Measurements from ENCODE around the gene LMO1.

Gene LMO1

DNA sequence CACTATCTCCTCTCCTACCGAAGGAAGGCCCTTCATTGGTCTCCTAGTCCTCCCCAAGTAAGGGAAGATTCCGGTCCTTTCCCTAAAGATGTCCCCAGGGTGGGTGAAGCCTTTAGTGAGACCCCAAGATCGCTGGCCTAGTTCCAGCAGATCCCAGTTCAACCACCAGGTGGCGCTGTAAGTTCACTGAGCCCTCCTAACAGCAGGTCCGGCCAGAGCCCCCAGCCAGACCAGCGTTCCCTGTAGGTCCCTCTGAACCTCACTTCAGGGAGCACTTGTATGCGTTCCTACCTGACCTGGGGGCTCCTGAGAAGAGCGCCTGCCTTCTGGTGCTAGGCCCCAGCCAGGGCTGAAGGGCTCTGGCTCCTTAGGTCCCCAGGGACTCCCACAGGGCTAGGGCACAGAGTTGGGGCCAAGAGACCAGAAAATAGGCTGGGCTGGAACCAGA is 38.1 kb downstream of the LMO1 start:
- peak; percentile 23 for DNase-seq (ENCODE audit: low read depth)

DNA sequence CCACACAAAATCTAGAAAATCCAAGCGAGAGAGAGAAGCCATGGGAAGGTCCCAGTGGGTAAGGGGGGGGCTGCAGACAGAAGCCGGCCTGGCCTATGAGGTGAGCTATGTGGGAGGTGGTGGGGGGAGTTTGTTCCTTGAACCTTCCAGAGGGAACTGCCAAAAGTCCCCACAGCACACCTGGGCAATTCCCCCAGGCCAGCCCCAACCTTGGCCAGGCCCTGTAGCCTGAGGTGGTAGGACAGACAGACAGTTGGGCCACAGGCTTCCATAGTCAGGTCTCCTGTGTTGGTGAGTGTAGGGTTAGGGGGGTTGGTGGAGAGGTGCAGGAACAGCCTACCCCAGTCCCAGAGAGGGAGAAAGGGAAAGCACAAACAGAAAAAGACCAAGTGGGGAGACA is 39.0 kb downstream of the LMO1 start:
- DNase-seq (ENCODE audit: low read depth), result no peak

DNA sequence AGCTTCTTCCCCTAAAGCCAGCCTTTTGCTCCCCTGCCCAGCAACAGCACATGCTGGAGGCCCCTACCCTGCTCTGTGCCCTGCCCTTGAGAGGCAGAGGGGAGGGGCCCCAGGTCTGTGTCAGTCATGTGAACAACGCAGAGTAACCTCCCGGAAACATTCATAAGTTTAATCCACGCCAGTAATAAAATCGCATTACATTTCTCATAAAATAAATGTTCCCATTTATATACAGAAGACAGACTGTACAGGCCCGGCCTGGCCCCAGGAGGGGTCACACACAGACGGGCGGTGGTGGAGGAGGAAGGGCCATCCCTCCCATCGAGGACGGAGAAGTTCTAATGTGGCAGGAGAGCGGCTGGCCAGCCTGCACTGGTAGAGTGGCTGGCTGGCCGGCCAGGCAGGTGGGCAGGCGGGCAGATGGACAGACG is 39.5 kb downstream of the LMO1 start:
- no peak for DNase-seq (ENCODE audit: low read depth)

DNA sequence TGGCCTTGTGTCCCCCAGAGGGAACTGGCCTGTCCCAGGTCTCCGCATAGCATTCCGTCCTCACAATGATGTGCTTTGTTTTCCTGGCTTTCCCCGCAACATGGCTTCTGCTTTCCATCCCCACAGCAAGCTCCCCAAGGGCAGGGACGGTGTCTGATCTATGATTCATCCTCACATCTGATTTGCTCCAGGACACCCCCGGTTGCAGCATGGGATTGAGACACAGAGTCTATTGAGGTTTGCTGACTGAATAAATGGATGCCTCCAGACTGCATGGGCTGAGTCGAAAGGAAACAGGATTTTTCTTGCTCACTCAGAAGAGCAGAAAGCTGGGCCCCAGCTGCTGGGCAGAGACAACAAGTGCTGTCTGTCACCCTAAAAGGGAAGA is 40.2 kb downstream of the LMO1 start:
- DNase-seq (ENCODE audit: low read depth), result no peak

DNA sequence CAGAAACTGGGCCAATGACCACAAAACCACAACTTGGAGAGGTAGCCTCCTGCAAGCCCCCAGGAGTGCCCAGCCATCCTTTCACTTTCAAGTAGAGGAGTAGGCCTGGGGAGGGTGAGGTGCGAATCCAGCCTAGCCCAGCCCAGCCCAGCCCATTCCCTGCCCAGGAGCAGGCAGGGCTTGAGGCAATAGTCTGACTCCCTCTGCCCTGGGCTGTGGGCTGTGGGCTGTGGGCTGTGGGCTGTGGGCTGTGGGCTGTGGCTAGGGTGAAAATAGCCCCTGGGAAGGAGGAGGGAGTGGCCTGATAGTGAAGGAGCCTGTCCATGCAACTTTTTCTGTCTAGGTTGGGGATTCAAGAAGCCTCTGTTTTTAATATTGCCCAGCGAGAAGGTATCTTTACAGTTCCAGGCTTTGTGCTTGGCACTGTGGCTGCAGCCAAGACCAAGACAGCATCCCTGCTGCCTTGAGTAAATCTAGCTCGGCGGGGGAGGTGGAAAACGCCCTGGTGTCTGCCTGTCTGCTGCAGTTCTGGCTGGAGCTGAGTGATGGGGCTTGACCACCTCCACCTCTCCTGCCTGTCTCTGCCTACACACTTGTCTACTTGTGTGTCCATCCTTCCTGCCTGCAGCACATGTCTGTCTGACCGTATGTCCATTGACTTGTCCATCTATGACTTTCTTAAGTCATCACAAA is 40.7 kb downstream of the LMO1 start:
- DNase-seq (ENCODE audit: low read depth), result no peak

DNA sequence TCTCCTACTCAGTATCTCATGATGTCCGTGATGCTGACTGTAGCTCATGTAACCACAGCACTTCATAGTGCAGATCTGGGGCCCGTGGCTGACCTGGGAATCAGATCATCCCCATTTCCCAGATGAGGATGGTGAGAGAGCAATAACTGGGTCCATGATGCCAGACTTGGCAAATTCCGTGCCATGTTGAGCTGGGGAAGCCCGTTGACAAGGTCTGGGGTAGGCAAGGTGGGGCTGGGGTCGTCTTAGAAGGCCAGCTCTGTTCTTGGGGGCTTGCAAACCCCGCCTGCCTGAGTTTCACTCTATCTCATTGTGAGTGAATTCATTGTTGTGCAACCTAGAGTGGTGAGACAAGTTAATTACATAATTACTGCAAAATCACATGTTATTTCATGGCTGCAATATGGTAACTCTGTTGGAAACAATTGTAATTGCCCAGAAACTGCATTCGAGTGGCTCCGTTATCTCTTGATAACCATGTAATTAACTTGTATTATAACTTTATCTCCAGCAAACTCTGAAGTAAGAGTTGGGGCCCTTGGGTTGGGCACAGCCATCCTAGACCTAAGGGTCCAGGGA is 41.7 kb downstream of the LMO1 start:
- no peak for DNase-seq (ENCODE audit: low read depth)

DNA sequence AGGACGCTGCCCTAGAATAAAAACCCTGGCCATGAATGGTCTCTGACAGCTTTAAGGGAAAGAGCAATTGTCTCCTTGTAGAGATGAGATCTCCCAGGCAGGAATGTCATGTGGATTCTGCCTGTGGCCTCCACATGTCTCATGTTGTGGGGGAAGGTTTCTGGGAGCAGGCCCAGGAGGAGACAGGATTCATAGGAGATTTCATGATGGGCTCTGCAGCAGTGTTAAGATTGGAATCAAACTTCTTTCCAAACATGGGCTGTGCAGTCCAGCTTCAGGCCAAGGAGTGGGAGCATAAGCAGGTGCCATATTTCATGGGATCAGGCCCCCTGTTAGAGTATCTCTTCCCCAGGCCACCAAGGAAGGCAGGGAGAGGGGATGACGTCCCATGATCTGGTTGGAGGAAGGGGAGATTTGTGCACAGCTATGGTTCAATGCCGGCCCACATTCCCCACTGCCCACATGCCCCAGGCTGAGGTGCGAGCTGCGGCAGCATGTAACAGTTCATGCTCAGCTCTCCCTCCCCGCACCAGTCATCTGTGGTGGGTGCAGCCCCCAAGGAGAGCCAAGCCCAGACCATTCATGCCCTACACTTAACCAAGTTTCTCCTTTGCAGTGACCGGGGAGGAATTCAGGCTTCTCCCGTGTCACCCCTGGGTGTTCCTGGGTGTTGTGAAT is 42.5 kb downstream of the LMO1 start:
- no peak for DNase-seq (ENCODE audit: low read depth)

DNA sequence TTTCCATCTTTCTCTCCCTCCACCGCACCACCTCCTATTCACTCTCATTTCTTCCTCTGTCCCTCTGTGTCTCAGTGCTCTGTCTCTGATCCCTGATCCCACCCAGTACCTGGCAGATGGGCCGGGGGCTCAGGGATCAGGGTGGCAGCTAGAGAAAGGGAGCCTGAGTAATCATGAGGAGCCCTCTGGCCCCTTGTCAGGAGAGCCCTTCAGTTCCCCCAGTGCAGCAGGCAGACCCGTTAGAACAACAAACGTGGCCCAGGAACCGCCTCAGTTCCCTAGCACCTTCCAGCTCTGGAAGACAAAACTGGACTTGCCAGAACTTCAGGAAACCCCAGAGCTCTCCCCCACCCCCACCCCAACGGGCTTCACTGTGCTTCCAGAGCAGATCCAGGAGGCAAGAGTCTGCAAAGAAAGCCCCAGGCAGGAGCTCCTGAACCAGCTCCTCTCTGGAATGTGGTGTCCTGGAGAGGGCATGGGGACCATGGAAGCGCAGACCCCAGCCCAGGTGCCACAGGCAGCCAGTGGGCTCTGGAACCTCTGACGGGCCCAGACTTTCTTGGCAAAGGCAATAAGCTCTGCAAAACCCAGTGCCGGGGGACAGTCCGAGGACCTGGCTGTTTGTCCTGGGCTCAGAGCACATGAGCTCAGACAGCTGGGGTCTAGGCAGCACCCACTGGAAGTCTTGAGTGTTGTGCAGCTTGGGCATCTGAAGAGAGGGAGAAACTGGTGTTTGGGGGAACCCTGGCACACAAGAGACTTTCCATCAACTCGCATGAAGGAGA is 43.2 kb downstream of the LMO1 start:
- DNase-seq (ENCODE audit: low read depth), result no peak

DNA sequence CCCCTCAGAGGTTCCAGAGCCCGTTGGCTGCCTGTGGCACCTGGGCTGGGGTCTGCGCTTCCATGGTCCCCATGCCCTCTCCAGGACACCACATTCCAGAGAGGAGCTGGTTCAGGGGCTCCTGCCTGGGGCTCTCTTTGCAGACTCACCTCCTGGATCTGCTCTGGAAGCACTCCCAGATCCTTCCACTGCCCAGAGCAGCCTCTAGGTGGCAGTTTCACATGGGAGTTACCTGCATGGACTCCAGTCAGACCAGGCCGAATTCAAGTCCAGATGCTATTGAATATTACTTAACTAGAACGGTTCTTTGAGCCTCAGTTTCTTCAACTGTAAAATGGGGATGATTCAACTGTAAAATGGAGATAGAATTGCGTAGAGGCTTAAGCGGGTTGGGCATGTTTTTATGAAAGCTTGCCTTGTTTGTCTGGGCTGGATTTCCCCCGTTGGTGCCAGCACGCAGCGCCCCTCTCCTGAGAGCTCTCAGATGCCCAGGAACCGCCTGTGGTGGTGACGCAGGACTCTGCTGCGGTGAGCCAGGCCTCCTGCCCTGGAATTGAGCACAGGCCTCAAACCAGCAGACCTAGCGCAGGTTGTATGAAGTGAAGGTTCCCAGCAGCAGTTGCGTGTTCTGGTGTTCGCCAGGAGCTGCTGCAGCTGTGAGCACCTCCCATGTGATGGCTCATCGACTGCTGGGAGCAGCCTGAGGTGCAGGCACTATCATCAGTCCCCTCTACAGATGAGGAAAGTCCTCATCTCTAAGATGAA is 44.2 kb downstream of the LMO1 start:
- DNase-seq (ENCODE audit: low read depth), result no peak

DNA sequence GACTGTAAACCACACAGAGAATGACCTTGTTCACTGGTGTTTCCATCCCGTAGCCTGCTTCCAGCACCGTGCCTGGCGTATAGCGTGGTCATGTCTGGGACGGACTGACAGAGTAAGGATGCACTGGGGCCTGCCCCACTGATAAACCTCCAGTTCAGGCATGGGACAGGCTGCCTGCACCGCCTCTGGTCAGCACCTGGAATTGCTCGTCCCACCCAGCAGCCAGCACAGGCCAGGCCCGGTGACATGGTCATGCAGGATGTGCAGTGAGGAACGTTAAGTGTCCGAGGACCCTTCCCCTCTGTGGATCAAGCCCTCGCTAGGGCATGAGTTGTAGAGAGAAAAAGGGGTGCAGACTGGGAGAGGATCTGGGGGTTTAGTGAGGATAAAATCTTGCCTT is 44.8 kb downstream of the LMO1 start:
- DNase-seq (ENCODE audit: low read depth), result no peak

DNA sequence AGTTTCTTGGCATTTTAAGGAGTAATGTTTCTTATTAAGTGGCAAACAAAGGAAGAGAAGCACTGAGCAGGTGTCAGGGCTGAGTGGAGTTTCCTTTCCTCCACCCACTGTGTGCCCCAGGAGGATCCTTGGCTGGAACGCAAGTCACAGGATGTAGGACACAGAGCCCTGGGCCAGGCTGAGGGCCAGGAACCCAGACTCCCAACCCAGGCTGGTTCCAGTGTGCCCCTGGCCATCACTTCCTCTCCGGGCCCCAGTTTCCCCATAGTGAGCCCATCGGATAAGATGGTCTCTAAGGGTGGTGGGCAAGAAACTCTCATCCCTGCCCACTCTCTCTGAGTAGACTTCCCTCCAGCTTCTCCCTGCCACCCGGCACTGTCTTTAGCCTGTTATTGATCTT is 45.3 kb downstream of the LMO1 start:
- no peak for DNase-seq (ENCODE audit: low read depth)

DNA sequence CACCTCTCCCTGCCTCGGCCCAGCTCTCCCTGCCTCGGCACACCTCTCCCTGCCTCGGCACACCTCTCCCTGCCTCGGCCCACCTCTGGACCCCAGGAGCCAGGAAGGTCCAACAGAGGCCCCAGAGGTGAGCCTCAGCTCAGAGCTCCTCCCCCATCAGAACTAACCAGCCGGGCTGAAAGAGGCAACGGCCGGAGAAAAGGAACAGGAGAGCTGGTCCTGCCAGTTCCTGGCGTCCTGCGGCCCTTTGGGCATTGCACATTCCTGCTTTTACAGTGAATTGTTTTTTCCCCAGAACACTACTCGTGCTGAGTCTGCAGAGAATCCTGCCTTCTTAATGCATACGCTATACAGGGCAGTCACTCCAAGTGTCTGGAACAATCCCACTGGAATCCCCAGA is 45.8 kb downstream of the LMO1 start:
- DNase-seq (ENCODE audit: low read depth), result no peak

DNA sequence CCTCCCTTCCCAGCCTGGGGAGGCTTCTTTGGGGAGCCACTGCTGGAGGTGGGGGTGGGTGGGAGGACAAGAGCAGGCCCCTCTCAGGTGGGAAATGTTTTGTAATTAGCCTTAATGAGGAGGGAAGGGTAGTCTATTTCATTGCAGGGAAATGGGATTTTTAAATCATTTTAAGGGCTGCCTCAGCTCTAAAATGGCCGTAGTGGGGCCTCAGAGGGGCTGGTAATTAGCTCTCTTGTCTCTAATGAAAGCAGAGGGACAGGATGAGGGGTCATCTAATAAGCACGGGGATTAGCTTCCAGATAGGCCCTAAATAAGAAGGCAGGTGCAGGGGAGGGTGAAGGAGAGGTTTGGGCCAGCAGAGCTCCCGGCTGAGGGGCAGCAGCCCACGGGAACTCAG is 46.5 kb downstream of the LMO1 start:
- DNase-seq (ENCODE audit: low read depth), result no peak

DNA sequence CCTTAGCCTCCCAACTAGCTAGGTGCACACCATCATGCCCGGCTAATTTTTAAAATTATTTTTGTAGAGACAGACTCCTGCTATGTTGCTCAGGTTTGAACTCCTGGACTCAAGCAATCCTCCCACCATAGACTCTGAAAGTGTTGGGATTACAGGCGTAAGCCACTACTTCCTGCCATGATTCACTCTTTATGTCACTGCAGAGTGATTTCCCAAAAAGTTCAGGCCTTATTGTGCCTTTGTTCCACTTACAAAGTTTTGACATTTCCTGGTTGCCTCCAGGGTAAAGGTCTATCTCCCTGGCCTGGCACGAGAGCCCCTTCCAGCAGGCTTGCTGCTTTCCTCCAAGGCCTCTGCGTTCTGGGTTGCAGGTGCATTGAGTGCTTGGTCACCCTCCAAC is 50.3 kb downstream of the LMO1 start:
- no peak for DNase-seq (ENCODE audit: low read depth)

DNA sequence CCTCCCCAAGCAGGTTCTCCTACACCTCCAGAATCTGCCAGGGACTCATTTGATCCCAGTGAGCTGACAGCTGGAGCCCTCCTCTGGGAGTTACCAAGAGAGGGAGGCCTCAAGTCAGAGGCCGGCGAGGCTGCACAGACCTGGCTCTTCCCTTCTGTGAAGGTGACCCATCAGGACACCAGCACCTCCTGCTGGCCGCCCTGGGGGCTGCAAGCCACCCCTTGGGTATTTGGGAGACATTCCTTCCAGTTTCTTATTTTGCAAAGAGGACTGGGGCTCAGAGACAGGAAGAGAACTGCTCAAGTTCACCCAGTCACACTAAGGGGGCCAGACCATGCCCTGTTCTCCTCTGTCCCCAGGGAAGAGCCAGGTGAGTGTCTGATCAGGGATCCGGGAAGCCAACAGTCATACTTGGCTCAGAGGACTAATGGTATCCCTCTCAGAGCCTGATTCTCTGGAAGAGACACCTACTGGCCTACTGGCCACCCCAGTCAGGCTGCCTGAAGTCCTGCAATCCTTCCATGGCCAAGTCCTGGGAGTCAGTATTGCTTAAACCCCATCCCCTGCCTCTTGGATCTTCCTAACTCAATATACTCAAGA is 54.4 kb downstream of the LMO1 start:
- no peak for DNase-seq (ENCODE audit: low read depth)

DNA sequence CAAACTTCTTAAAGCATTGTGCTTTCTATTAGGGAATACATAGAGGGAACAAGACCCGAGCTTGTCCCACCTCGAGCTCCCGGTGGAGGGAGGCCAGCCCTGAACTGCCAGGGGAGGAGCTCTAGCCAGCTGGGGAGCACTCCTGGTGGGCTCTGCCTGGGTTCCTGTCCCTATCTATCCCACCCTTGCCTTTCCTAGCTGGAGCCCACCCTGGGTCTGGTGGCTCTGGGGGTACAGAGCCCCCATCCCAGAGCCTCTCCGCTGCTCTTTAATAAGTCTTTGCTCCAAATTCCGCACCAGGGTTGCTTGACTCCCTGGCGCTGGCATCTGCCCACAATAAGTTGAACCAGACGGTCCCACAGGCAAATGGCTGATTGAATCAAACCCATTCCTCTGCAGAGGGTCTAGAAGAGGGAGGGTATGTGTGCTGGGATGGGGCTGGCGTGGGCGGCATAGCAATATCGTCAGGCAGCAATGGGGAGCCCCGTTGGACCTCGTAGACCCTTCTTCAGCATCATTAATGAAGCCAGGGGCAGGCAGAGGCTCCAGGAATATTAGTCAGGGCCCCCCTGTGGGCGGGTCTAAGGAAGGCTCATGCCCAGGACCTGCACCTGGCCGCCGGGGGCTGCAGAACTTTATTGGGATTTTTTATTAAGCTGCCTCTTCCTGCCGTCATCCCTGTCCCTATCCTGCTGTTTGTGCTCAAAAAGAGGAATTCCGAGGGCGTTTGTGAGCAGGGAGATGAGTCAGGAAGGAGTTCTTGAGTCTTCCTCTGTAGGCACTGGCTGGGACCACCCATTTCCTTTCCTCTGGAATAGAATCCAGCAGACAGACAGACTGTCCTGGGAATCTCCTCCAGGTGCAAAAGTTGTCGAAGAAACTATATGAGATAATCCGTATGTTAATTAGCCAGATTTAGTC is 56.3 kb downstream of the LMO1 start:
- no peak for DNase-seq (ENCODE audit: low read depth)

DNA sequence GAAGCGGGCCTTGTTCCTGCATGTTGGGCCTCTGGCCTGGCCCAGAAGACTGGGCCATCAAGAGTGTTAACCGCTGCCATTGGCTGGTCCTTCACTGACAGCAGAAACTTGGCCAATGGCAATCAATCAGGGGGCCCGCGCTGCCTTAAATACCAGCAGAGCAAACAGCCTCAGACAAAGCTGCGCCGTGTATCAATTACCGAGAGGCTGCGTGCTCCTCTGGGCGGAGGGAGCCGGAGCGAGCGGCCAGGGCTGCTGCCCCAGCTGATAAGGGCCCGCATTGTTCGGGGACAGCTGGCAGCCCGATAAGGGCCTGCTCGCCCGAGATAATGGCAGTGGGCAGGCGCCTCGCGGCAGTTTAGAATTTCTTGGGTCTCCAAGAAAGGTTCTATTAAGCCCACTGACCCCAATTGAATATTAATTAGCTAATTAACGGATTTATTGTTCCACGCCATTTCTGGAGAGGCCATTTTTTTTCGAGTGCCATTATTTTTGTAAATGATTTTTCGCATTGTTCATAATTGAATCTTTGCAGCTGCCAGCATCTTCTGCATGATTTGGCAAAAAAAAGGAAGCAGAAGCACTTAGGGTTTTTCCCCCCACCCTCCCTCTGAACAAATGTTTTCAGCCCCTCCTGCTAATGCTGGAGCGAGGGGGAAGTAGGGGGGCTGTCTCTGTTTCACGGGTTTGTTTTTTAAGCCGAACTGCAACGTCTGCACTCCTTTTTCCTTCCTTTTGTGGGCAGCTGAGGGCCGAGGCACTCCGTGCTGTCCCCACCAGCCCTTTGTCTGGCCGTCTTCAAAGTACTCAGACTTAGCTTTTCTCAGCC is 57.2 kb downstream of the LMO1 start:
- no peak for DNase-seq (ENCODE audit: low read depth)

DNA sequence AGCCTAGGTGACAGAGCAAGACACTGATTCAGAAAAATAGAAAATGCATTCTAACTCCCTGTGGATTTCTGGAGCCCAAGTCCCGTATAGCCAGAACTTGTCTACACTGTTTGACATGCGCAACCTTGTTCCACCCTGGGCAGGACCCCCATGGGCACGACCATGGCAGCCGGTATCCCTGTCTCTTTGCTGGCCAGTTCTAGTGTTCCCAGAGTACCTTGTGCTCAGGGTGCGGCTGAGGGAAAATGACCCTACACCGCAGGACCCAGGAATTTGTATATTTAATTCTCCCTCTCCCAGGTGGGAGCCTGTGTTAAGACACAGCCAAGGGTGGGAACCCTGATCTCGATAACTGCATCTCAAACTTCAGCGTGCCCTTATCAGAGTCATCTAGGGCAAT is 58.1 kb downstream of the LMO1 start:
- no peak for DNase-seq (ENCODE audit: low read depth)

DNA sequence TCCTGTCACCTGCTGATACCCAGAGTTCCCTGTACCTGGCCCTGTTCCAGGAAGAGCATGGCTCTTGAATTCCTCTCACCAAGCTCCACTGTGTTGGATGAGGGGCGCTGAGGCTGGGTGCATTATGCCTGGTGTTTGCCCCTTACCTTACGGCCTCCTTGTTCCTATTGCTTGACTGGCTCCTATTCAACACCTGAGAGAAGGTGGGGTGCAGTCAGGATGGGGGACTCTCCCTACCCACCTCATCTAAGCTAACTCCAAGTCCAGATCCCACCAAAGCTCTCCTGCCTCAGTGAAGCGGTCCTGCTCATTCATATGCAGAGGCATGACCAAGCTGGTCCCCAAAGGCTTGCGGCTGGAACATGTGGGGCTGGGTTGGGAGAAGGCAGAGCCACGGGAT is 59.1 kb downstream of the LMO1 start:
- DNase-seq (ENCODE audit: low read depth), result no peak

DNA sequence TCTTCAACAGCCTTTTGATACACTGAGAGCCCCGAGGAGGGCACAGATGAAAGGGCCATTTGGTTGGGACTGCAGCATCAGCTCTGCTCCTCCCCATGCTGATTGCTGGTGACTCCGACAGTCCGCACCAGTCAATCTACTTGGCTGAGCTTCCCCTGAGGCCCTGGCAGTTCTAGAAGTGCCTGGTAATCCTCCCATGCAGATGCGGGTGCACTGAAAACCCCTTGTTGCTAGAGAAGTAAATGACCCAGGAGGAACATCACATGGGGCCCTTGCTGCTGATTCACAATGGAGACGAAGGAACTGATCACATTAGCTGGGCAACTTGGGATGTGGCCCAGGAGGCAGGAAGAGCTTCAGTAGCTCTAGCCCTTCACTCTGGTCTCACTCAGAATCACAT is 59.7 kb downstream of the LMO1 start:
- DNase-seq (ENCODE audit: low read depth), result no peak
